ENCODE results near the gene BCAT1. TPM values are rescaled to one million over a fixed set of nuclear protein-coding genes. Genes with fewer than 3 reads are reported as not detected.
"Not testable (repeated sequence)": the region's sequence is repeated elsewhere in the genome, so short reads cannot be mapped to it uniquely, and the experiment has no call there.

The BCAT1 gene
- total and polyA plus RNA-seq, 5 experiments from 2014 or later, result 0.36 to 2.2 TPM; not detected in 3

DNA sequence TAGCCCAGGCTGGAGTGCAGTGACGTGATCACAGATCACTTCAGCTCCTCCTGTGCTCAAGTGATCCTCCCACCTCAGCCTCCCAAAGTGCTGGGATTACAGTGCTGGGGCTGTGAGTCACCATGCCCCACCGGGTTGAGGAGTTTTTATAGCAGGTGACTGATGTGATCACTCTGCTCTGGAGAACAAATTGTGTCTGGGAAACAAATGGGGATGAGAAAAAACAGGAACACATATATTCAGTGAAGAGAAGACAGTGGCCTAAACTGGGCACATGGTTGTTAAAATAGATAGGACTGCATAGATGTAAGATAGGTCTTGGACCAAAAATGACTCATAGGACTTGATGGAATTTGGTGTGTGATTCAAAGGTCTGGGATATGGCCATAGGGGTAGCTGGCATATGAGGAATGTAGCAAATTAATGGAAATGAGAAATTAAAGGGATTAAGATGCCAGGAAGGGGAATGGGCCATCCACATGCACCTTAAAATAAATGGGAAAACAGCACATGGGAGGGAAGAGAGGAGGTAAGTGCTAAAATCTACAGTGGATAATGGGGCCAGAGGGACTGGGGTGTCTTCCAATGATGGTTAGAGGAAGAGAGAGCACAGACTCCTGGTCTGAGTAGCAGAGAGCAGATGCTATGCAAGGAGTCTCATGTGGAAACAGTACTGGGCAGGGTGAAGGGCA, 11.2 kb downstream of the BCAT1 start:
- POLR2A ChIA-PET, result no interaction called here
- Mint-ChIP-seq H3K9me3 (peaks cover 0 to 3% (median 0%) of the 10 kb centered on the region in 9 donors), H3K4me1 (no peaks in the 10 kb centered on the region), H3K36me3 (peaks cover 0 to 4% (median 0%) of the 10 kb centered on the region in 3 donors), H3K27ac (no peak overlapping the region), H3K4me3 (no peak overlapping the region), H3K27me3 (peaks cover 5 to 13% (median 11%) of the 10 kb centered on the region in 5 donors)
- ATAC-seq, result no peak
- DNase-seq, result no peak

DNA sequence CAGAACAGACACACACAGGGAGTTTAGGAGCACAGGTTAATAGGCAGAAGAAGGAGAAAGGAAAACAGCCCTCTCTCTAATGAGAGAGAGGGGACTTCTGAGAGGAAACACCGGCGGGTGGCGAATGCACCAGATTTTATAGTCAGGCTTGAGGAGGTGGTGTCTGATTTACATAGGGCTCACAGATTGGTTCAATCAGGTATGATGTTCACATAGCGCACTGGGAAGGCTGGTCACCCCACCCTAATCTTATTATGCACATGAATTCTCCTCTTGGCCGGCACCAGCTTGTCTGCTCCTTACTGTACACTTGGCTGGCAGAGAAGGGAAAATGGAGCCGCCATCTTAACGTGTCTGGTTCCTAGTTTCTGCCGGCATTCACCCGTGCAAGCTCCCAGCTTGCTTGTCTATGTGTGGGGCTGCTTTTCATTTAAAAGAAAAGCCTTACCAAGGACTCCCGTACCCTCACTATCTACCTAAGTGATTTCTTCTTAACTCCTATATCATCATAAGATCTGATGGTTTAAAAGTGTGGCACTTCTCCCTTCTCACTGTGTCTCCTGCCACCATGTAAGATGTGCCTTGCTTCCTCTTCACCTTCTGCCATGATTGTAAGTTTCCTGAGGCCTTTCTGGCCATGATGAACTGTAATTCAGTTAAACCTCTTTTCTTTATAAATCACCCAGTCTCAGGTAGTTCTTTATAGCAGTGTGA, 15.1 kb downstream of the BCAT1 start:
- H3K4me1 Mint-ChIP-seq, result peaks cover 0 to 14% (median 6%) of the 10 kb centered on the region in 4 donors
- H3K27ac Mint-ChIP-seq, result no peak overlapping the region
- no peaks in the 10 kb centered on the region for H3K36me3 Mint-ChIP-seq
- H3K9me3 Mint-ChIP-seq, result no peaks in the 10 kb centered on the region
- DNase-seq (no peak), ATAC-seq (no peak)
- peaks cover 0 to 7% (median 0%) of the 10 kb centered on the region in 5 donors for H3K27me3 Mint-ChIP-seq
- H3K4me3 Mint-ChIP-seq, result no peak overlapping the region
- POLR2A ChIA-PET, result no interaction called here

DNA sequence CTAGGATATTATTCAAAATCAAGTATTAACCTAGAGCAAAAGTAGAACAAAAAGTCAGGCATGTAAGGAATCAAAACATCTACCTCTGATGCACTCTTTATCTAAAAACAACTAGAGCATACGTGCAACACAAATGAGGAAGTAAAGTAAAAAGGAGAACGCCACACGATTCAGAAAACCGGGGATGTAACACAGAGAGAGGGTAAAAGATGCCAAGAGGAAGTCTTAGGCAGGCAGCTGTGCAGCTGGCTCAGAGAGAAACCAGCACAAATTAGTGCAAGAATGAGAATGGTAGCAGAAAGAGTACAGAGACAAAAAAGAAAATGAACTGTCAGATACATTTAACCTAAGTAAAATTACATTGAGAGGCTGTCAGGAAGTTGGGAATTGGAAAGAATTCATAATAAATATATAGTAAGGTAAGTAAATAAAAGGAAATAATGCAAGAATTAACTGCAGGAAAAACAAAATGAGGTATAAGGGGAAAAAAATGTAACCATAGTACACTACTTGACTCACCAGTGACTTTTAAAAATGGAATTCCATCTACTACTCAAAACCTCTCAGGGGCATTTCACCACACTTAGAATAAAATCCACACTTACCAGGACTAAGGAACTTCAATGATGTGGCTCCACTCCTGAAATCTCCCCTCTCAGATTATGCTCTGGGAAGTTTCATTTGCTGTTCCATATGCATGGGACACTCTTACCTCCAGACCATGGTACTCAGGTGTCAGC, 17.1 kb downstream of the BCAT1 start:
- Mint-ChIP-seq H3K36me3 (no peaks in the 10 kb centered on the region), H3K27me3 (peaks cover 0 to 7% (median 4%) of the 10 kb centered on the region in 5 donors), H3K9me3 (peaks cover 0 to 1% (median 0%) of the 10 kb centered on the region in 9 donors), H3K4me1 (peaks cover 0 to 18% (median 6%) of the 10 kb centered on the region in 4 donors), H3K27ac (peak overlapping the region in 1 of 10 donors; percentile 9), H3K4me3 (peak overlapping the region in 1 of 10 donors; percentile 1)
- no peak for ATAC-seq
- POLR2A ChIA-PET, result no interaction called here
- DNase-seq, result no peak

DNA sequence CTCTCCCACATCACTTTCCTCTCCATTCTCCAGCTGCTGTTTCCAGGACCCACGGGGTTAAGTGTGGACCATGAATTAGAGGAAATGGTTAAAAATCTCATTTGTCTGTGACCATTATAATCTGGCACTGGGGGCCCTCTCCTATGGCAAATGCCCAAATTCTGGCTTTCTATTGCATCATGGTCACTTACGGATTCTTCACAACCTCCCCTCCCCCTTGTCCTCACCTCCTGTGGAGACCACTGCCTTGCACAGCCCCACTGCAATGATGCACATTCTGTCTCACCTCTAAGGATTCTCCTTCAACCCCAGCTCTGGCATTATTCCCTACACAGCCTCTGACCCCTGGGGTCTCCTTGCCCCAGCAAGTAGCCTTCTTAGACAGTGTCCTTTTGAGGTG, 18.9 kb downstream of the BCAT1 start:
- DNase-seq (no peak), ATAC-seq (no peak)
- peaks cover 0 to 7% (median 4%) of the 10 kb centered on the region in 5 donors for H3K27me3 Mint-ChIP-seq
- H3K4me3 Mint-ChIP-seq, result no peak overlapping the region
- peaks cover 0 to 3% (median 0%) of the 10 kb centered on the region in 9 donors for H3K9me3 Mint-ChIP-seq
- POLR2A ChIA-PET, result no interaction called here
- H3K36me3 Mint-ChIP-seq, result no peaks in the 10 kb centered on the region
- H3K27ac Mint-ChIP-seq, result no peak overlapping the region
- peaks cover 0 to 18% (median 6%) of the 10 kb centered on the region in 4 donors for H3K4me1 Mint-ChIP-seq

DNA sequence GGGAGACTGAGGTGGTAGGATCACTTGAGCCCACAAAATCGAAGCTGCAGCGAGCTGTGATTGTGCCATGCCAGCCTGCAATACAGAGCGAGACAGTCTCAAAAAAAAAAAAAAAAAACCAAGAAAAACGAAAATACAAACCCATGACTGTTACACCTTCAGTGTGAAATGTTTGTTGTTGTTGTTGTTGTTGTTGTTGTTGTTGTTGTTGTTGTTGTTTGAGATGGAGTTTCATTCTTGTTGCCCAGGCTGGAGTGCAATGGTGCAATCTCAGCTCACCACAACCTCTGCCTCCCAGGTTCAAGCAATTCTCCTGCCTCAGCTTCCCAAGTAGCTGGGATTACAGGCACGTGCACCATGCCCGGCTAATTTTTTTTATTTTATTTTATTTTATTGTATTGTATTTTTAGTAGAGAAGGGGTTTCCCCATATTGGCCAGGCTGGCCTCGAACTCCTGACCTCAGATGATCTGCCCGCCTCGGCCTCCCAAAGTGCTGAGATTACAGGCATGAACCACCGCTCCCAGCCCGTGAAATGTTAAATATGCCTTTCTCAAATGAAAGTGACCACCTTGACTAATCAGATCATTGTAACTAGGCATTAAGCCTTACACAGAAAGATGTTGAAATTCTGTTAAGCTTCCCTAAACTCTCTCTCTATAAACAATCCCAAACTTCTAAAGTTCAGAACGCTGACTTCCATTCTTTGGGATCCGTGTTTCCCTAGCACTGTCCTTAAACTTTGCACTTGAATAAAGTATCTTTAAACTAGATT, 20.2 kb downstream of the BCAT1 start:
- H3K4me3 Mint-ChIP-seq, H3K27ac Mint-ChIP-seq, ATAC-seq, H3K9me3 Mint-ChIP-seq, H3K36me3 Mint-ChIP-seq, DNase-seq, H3K27me3 Mint-ChIP-seq, POLR2A ChIA-PET: not testable (repeated sequence)
- peaks cover 0 to 18% (median 6%) of the 10 kb centered on the region in 4 donors for H3K4me1 Mint-ChIP-seq

DNA sequence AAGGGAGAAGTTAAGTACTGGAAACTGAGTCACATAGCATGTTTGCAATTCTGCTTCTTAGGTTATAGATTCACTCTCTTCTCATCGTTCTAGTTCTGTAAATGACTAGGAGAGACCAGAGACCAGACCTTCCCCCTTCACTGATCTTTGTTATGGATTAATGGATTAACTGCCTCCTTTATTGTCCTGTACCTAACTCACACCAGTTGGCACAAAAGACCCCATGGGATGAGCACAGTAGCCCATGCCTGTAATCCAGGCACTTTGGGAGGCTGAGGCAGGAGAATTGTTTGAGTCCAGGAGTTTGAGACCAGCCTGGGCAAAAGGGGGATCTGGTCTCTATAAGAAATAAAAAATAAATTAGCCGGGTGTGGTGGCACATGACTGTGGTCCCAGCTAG, 20.8 kb downstream of the BCAT1 start:
- Mint-ChIP-seq H3K9me3 (peaks cover 0 to 3% (median 0%) of the 10 kb centered on the region in 9 donors), H3K27ac (no peak overlapping the region), H3K4me1 (peaks cover 0 to 18% (median 6%) of the 10 kb centered on the region in 4 donors), H3K27me3 (peaks cover 0 to 7% (median 4%) of the 10 kb centered on the region in 5 donors), H3K36me3 (no peaks in the 10 kb centered on the region), H3K4me3 (no peak overlapping the region)
- POLR2A ChIA-PET, result no interaction called here
- ATAC-seq (no peak), DNase-seq (no peak)

DNA sequence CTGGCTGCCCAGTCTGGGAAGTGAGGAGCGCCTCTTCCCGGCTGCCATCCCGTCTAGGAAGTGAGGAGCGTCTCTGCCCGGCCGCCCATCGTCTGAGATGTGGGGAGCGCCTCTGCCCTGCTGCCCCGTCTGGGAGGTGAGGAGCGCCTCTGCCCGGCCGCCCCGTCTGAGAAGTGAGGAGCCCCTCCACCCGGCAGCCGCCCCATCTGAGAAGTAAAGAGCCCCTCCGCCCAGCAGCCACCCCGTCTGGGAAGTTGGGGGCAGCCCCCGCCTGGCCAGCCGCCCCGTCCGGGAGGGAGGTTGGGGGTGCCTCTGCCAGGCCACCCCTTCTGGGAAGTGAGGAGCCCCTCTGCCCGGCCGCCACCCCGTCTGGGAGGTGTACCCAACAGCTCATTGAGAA, 22.8 kb downstream of the BCAT1 start:
- DNase-seq, H3K4me1 Mint-ChIP-seq, POLR2A ChIA-PET, ATAC-seq, H3K27me3 Mint-ChIP-seq, H3K4me3 Mint-ChIP-seq, H3K36me3 Mint-ChIP-seq, H3K27ac Mint-ChIP-seq, H3K9me3 Mint-ChIP-seq: not testable (repeated sequence)

DNA sequence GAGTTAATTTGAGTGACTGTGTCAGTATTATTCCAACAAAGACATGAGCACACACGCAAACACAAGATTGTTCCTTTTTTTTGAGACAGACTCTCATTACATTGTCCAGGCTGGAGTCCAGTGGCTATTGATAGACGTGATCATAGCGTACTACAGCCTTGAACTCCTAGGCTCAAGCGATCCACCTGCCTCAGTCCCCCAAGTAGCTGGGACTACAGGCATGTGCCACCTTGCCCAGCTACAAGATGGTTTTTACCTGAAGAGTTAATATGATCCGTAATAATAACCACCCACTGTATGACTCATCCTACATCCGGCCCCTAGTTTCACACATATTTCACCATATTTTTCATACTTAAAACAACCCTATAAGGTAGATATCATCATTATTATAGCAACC, 26.8 kb downstream of the BCAT1 start:
- Mint-ChIP-seq H3K9me3 (peaks cover 0 to 2% (median 0%) of the 10 kb centered on the region in 9 donors), H3K36me3 (no peaks in the 10 kb centered on the region), H3K27me3 (peaks cover 0 to 3% (median 0%) of the 10 kb centered on the region in 5 donors), H3K27ac (no peak overlapping the region), H3K4me1 (no peaks in the 10 kb centered on the region), H3K4me3 (no peak overlapping the region)
- ATAC-seq, result no peak
- DNase-seq, result no peak
- POLR2A ChIA-PET, result no interaction called here

DNA sequence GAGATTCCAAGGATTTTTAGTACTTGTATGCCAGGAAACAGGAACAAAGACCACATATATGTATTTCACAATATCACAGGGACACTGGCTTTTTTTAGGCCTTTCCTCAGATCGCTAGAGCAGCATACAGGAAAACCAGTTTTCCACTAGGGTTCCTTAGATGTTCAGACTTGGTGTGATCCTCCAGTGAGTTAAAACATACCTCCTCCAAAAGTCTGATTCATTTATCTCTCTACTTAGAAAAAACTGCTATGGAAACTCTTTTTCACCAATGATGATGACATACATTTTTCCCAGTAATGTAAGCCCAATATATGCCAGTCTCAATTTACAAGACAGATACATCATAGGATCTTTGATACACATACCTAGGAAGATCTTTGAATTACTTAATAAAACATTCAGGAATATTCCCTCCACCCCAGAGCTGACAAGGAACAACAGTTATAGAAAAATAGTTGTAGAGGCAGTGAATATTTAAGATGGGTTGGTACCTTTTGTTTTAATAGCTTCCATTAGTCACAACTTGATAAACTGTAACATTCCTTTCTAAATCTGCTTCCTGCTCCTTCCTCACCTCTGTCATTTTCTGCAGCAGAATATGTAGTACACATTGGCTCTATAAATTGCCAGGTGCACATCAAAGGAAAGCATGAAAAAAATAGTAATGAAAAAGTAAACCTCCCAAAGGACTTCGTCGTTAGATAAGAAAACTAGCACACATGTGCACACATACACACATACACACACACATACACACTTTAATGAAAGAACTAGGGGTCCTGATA, 27.5 kb downstream of the BCAT1 start:
- no peak overlapping the region for H3K4me3 Mint-ChIP-seq
- DNase-seq (no peak), ATAC-seq (no peak)
- H3K36me3 Mint-ChIP-seq, result no peaks in the 10 kb centered on the region
- H3K27me3 Mint-ChIP-seq, result no peaks in the 10 kb centered on the region
- H3K9me3 Mint-ChIP-seq, result peaks cover 0 to 2% (median 0%) of the 10 kb centered on the region in 9 donors
- H3K27ac Mint-ChIP-seq, result no peak overlapping the region
- H3K4me1 Mint-ChIP-seq, result no peaks in the 10 kb centered on the region
- POLR2A ChIA-PET, result no interaction called here

DNA sequence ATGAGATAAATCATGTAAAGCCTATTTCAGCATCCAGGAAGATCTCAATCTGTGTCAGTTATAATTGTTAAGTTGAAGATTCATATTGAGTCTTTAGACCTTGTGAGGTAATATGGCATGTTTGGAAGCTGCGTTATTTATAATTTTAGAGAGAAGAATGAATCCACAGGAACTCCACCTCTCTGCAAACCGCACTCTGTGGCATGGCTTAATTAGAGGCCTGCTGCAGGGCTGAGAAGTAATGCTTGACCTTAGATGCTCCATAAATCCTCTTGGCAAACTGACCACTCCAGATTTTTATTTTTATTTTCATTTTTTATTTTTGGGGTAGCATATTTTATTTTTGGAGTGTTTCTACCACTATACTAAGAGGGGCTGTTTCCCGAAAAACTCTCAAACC, 28.8 kb downstream of the BCAT1 start:
- H3K36me3 Mint-ChIP-seq, result no peaks in the 10 kb centered on the region
- POLR2A ChIA-PET, result no interaction called here
- no peak for ATAC-seq
- H3K4me3 Mint-ChIP-seq, result no peak overlapping the region
- no peaks in the 10 kb centered on the region for H3K9me3 Mint-ChIP-seq
- no peak for DNase-seq
- no peak overlapping the region for H3K27ac Mint-ChIP-seq
- no peaks in the 10 kb centered on the region for H3K27me3 Mint-ChIP-seq
- no peaks in the 10 kb centered on the region for H3K4me1 Mint-ChIP-seq

DNA sequence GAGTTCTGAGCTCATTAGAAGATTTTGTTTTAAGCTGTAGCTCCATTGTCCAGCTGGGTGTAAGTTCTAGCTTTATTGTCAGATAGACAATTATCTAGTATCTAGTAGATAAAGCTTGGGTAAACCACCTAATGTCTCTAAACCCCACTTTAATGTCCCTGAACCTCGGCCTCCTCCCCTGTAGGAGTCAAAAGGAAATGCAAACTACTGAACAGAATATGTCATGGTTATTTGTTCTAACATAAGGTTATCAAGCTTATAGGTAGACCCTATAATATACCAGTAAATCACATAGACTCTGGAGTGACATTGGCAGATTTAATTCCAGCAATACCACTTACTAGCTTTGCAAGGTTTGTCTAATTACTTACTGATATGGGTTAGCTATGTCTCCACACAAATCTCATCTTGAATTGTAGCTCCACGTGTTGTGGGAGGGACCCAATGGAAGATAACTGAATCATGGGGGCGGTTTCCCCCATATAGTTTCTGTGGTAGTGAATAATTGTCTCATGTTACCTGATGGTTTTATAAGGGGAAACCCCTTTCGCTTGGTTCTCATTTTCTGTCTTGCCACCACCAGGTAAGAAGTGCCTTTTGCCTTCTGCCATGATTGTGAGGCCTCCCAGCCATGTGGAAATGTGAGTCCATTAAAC, 29.4 kb downstream of the BCAT1 start:
- no peaks in the 10 kb centered on the region for H3K36me3 Mint-ChIP-seq
- DNase-seq (no peak), ATAC-seq (no peak)
- H3K27me3 Mint-ChIP-seq, result no peaks in the 10 kb centered on the region
- POLR2A ChIA-PET, result no interaction called here
- no peaks in the 10 kb centered on the region for H3K4me1 Mint-ChIP-seq
- no peaks in the 10 kb centered on the region for H3K9me3 Mint-ChIP-seq
- no peak overlapping the region for H3K27ac Mint-ChIP-seq
- no peak overlapping the region for H3K4me3 Mint-ChIP-seq

DNA sequence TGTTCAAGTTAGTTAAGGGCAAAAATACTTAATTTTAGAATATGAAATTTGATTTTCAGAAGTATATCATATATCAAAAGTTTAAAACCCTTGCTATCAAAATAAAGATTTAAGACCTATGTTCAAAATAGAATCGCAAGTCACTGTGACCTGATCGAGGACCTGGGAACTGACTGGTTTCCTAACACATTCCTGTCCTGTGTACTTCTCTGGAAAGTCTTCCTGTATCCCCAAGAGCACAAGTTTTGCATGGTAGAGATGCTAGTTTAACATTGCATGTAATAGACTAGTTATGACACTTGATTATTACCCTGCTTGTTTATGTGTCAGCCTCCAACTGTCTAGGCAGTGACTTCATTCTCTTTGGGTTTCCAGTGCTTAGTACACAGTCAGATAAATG, 30.3 kb downstream of the BCAT1 start:
- Mint-ChIP-seq H3K9me3 (no peaks in the 10 kb centered on the region), H3K36me3 (no peaks in the 10 kb centered on the region), H3K27me3 (peaks cover 0 to 2% (median 0%) of the 10 kb centered on the region in 5 donors), H3K4me3 (no peak overlapping the region), H3K27ac (no peak overlapping the region), H3K4me1 (no peaks in the 10 kb centered on the region)
- ATAC-seq, result no peak
- POLR2A ChIA-PET, result no interaction called here
- no peak for DNase-seq
